ENCODE data around the gene PECR.

The PECR gene

GRCh38 chr2:216081487-216082116 is at the start of gene PECR, which contains the start of gene TMEM169:
Gene PECR, minus strand, starts transcription at chr2:216081809. Its CDS starts 68 bp downstream, at chr2:216081741.
Gene TMEM169, plus strand, starts transcription at chr2:216081919. Its CDS starts 14,045 bp downstream, at chr2:216095964.
- peak; percentile 51 for DNase-seq (ENCODE audit: low read depth)

GRCh38 chr2:216130346-216130971 is 48.9 kb upstream of the PECR start:
- no peak for DNase-seq (ENCODE audit: low read depth)

GRCh38 chr2:216126943-216127342 is 45.3 kb upstream of the PECR start:
- DNase-seq (ENCODE audit: low read depth): no peak

GRCh38 chr2:216121255-216121654 is 39.6 kb upstream of the PECR start:
- DNase-seq (ENCODE audit: low read depth): no peak

- no peak for DNase-seq (ENCODE audit: low read depth)
Observed at GRCh38 chr2:216119986-216120385, 38.4 kb upstream of the PECR start.

GRCh38 chr2:216119146-216119545 is 37.5 kb upstream of the PECR start:
- DNase-seq (ENCODE audit: low read depth): no peak

- DNase-seq (ENCODE audit: low read depth): no peak
Observed at GRCh38 chr2:216118474-216118873, 36.9 kb upstream of the PECR start.

GRCh38 chr2:216117561-216118340 is 36.1 kb upstream of the PECR start:
- DNase-seq (ENCODE audit: low read depth): no peak

GRCh38 chr2:216116418-216116817 is 34.8 kb upstream of the PECR start:
- DNase-seq (ENCODE audit: low read depth): no peak

GRCh38 chr2:216114714-216115531 is 33.3 kb upstream of the PECR start:
- peak; percentile 98 for DNase-seq (ENCODE audit: low read depth)

GRCh38 chr2:216114382-216114713 is 32.7 kb upstream of the PECR start:
- no peak for DNase-seq (ENCODE audit: low read depth)

- DNase-seq (ENCODE audit: low read depth): no peak
Observed at GRCh38 chr2:216113572-216113971, 32.0 kb upstream of the PECR start.

- no peak for DNase-seq (ENCODE audit: low read depth)
Observed at GRCh38 chr2:216112926-216113325, 31.3 kb upstream of the PECR start.

- DNase-seq (ENCODE audit: low read depth): no peak
Observed at GRCh38 chr2:216111122-216111521, 29.5 kb upstream of the PECR start.

- no peak for DNase-seq (ENCODE audit: low read depth)
Observed at GRCh38 chr2:216110620-216111019, 29.0 kb upstream of the PECR start.

- no peak for DNase-seq (ENCODE audit: low read depth)
Observed at GRCh38 chr2:216109962-216110614, 28.5 kb upstream of the PECR start.

- peak; percentile 95 for DNase-seq (ENCODE audit: low read depth)
Observed at GRCh38 chr2:216108967-216109921, 27.6 kb upstream of the PECR start, which contains the start of gene XRCC5. Gene XRCC5, plus strand, starts transcription at chr2:216109348. Its CDS starts 89 bp downstream, at chr2:216109437.

GRCh38 chr2:216108310-216108966 is 26.8 kb upstream of the PECR start:
- no peak for DNase-seq (ENCODE audit: low read depth)

- no peak for DNase-seq (ENCODE audit: low read depth)
Observed at GRCh38 chr2:216107760-216108159, 26.2 kb upstream of the PECR start.

GRCh38 chr2:216107320-216107719 is 25.7 kb upstream of the PECR start:
- no peak for DNase-seq (ENCODE audit: low read depth)
